Dermis lymphatic vessel endothelial cell (primary cell): ENCODE results near the gene ZNF584. TPM values are rescaled to one million over a fixed set of nuclear protein-coding genes. Genes with fewer than 3 reads are reported as not detected.

Experiments used
- total RNA-seq: library from RNA; depleted of rRNA; stranded (reverse); fragments of >200 nt; gene quantifications from 2 replicates; pipeline ENCODE4 v1.2.1, GENCODE V29; 2014

The ZNF584 gene
- 9.5 TPM in 2 replicates for total RNA-seq

GRCh38 chr19:58408152-58409009, at the start of gene ZNF584:
TSS of gene ZNF584 (plus strand) at chr19:58408649. CDS start at chr19:58409148, 499 bp downstream.

GRCh38 chr19:58362272-58362994, 46.0 kb upstream of the ZNF584 start, which contains the start of gene ZNF497:
TSS of gene ZNF497 (minus strand) at chr19:58362751. CDS start at chr19:58357635, 5,116 bp downstream.

GRCh38 chr19:58380662-58381459, 27.6 kb upstream of the ZNF584 start, which contains the start of gene ZNF837:
TSS of gene ZNF837 (minus strand) at chr19:58381030. CDS start at chr19:58369332, 11,698 bp downstream.

GRCh38 chr19:58386576-58387337, 21.7 kb upstream of the ZNF584 start, which contains the start of gene RPS5:
TSS of gene RPS5 (plus strand) at chr19:58387269. CDS start at chr19:58388138, 869 bp downstream.

GRCh38 chr19:58395220-58395978, 13.1 kb upstream of the ZNF584 start, which contains the start of gene RNF225:
TSS of gene RNF225 (plus strand) at chr19:58395656. CDS start at chr19:58396090, 434 bp downstream.

GRCh38 chr19:58439576-58440554, 31.4 kb downstream of the ZNF584 start, which contains the start of gene ZNF132:
TSS of gene ZNF132 (minus strand) at chr19:58440153. CDS start at chr19:58439821, 332 bp downstream.

GRCh38 chr19:58451358-58452101, 43.1 kb downstream of the ZNF584 start, which contains the start of gene ZNF324B:
TSS of gene ZNF324B (plus strand) at chr19:58451622. CDS start at chr19:58453702, 2,080 bp downstream.

GRCh38 chr19:58466760-58467589, 58.5 kb downstream of the ZNF584 start, which contains the start of gene ZNF324:
TSS of gene ZNF324 (plus strand) at chr19:58467080. CDS start at chr19:58469186, 2,106 bp downstream.

Other genes starting within 250 kb of the ZNF584 start
- gene ZNF274, start 225.6 kb upstream of the ZNF584 start, total RNA-seq: 13.4 and 14.4 TPM in 2 replicates
- gene ZNF544, start 179.7 kb upstream of the ZNF584 start, total RNA-seq: 47.7 and 55.9 TPM in 2 replicates
- gene ZNF8, start 129.7 kb upstream of the ZNF584 start, total RNA-seq: 3.7 and 5.2 TPM in 2 replicates
- 20.9 and 25.0 TPM in 2 replicates for gene ERVK3-1, start 103.3 kb upstream of the ZNF584 start, total RNA-seq
- gene ZSCAN22, start 81.7 kb upstream of the ZNF584 start, total RNA-seq: 1.7 and 2.4 TPM in 2 replicates
- gene A1BG, start 55.2 kb upstream of the ZNF584 start, total RNA-seq: 2.7 and 7.3 TPM in 2 replicates
- gene ZNF497, start 45.9 kb upstream of the ZNF584 start, total RNA-seq: 0.76 and 1.0 TPM in 2 replicates
- gene ZNF837, start 27.6 kb upstream of the ZNF584 start, total RNA-seq: 1.8 and 2.2 TPM in 2 replicates
- gene RPS5, start 21.4 kb upstream of the ZNF584 start, total RNA-seq: 2,212 and 2,748 TPM in 2 replicates
- gene RNF225, start 13.0 kb upstream of the ZNF584 start, total RNA-seq: 0.09 TPM in 1 of 2 replicates, not detected in the other
- gene ZNF132, start 31.5 kb downstream of the ZNF584 start, total RNA-seq: 4.9 and 6.1 TPM in 2 replicates
- gene ZNF324B, start 43.0 kb downstream of the ZNF584 start, total RNA-seq: 7.5 and 7.6 TPM in 2 replicates
- gene ZNF324, start 58.4 kb downstream of the ZNF584 start, total RNA-seq: 10.6 and 11.6 TPM in 2 replicates
- 3.8 and 4.6 TPM in 2 replicates for gene ZNF446, start 67.7 kb downstream of the ZNF584 start, total RNA-seq
- gene SLC27A5, start 103.3 kb downstream of the ZNF584 start, total RNA-seq: 6.1 and 8.6 TPM in 2 replicates
- gene ZBTB45, start 111.2 kb downstream of the ZNF584 start, total RNA-seq: 3.7 and 4.4 TPM in 2 replicates
- 273 and 307 TPM in 2 replicates for gene TRIM28, start 135.4 kb downstream of the ZNF584 start, total RNA-seq
- 97.9 and 113 TPM in 2 replicates for gene CHMP2A, start 146.5 kb downstream of the ZNF584 start, total RNA-seq
- 61.8 and 84.3 TPM in 2 replicates for gene UBE2M, start 150.0 kb downstream of the ZNF584 start, total RNA-seq
- 7.9 TPM in 2 replicates for gene MZF1, start 164.7 kb downstream of the ZNF584 start, total RNA-seq